ENCODE data around the gene GGCX. TPM values are rescaled to one million over a fixed set of nuclear protein-coding genes. Genes with fewer than 3 reads are reported as not detected.

Gene GGCX
- total and polyA plus RNA-seq, 2 of the 13 experiments (the other 11 are each of a cell fraction or from before 2014, with no cell fraction given) = 72.5 to 103 TPM

DNA sequence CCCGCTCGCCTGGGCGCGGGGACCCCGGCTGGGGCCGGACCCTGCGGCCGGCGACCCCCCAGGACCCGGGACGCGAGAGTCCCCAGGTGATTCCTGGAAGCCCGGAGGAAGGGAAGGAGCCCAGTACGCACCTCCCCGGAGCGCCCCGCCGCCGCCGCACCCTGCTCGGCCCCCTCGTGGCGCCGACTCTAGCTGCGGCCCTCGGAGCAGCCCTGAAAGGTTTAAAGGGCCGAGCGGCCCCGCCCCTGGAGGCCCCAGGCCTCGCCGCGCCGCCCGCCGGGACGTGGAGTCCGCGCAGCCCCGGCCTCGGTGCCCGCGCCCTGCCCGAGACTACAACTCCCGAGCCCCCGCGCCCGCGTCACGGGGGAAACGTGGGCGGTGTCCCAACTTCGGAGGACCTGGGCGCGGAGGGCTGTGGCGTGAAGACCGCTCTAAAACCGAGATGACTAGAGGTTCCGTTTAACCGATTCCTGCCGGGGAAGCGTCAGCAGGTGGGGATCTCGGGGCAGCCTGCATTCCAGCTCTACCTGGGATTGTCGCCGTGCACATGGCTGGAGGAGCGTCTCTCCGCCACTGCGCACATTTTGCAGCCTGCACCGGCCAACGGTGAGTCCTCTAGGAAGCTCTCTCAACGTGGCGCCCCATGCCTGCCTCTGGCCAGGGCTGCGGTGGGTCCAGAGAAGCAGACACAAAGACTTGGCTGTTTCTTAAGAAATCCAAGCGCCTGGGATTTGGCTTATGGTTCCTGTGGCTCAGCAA is 41.4 kb upstream of the GGCX start, which contains the start of gene TMEM150A (continued):
- TF ChIP-seq HES4 (CRISPR knock-in tag; IDR thresholded peaks at IDR 0.05; ENCODE audit: borderline replicate concordance) (no peak), GABPB1 (CRISPR knock-in tag; IDR thresholded peaks at IDR 0.05) (peak; percentile 87), ZNF446 (CRISPR knock-in tag; IDR thresholded peaks at IDR 0.05) (peak; percentile 62; the same call in 1 of the 2 replicates), MBNL3 (CRISPR knock-in tag; conservative IDR thresholded peaks at IDR 0.05) (no peak), ELF3 (CRISPR knock-in tag; IDR thresholded peaks at IDR 0.05) (0 out of 2 replicates have a peak, but pooled peaks have one; percentile 18), PAX8 (CRISPR knock-in tag; IDR thresholded peaks at IDR 0.05; ENCODE audit: borderline replicate concordance) (no peak), ZNF678 (CRISPR knock-in tag; IDR thresholded peaks at IDR 0.05) (no peak), POLR2A (IDR thresholded peaks at IDR 0.05; ENCODE audit: insufficient read depth in 1 of 2, low read depth in 2 of 2, low read length in 2 of 2) (peak in 1 of 2 experiments; percentile 66; a peak in 2 of 4 replicates), CEBPB (IDR thresholded peaks at IDR 0.05; ENCODE audit: borderline replicate concordance, low read depth, low read length) (peak; percentile 29; the same call in 1 of the 2 replicates), ZNF253 (CRISPR knock-in tag; IDR thresholded peaks at IDR 0.05; ENCODE audit: borderline replicate concordance) (no peak; the same call in 1 of the 2 replicates), ZSCAN21 (CRISPR knock-in tag; IDR thresholded peaks at IDR 0.05; ENCODE audit: borderline replicate concordance) (peak; percentile 87; the same call in 1 of the 2 replicates), ZNF143 (CRISPR knock-in tag; IDR thresholded peaks at IDR 0.05) (peak; percentile 91), RARG (CRISPR knock-in tag; IDR thresholded peaks at IDR 0.05; ENCODE audit: low read depth) (no peak), JARID2 (CRISPR knock-in tag; IDR thresholded peaks at IDR 0.05; ENCODE audit: insufficient replicate concordance) (no peak), ZMYM2 (CRISPR knock-in tag; IDR thresholded peaks at IDR 0.05) (no peak), MAFG (CRISPR knock-in tag; IDR thresholded peaks at IDR 0.05) (no peak), ZFP36 (IDR thresholded peaks at IDR 0.05; ENCODE audit: borderline replicate concordance, low read depth, low read length, partially characterized antibody) (no peak), ZNF34 (CRISPR knock-in tag; IDR thresholded peaks at IDR 0.05; ENCODE audit: borderline replicate concordance) (no peak), ZNF354B (CRISPR knock-in tag; IDR thresholded peaks at IDR 0.05) (no peak; the same call in 1 of the 2 replicates), FOXA1 (IDR thresholded peaks at IDR 0.05) (no peak), FOXA1 (CRISPR knock-in tag; IDR thresholded peaks at IDR 0.05) (no peak), TARDBP (CRISPR knock-in tag; IDR thresholded peaks at IDR 0.05) (peak; percentile 85), ZNF331 (CRISPR knock-in tag; IDR thresholded peaks at IDR 0.05) (peak; percentile 52; the same call in 1 of the 2 replicates), RBFOX2 (IDR thresholded peaks at IDR 0.05; ENCODE audit: low read depth, low read length) (peak; percentile 98)
- TF ChIP-seq, protein P1, sequence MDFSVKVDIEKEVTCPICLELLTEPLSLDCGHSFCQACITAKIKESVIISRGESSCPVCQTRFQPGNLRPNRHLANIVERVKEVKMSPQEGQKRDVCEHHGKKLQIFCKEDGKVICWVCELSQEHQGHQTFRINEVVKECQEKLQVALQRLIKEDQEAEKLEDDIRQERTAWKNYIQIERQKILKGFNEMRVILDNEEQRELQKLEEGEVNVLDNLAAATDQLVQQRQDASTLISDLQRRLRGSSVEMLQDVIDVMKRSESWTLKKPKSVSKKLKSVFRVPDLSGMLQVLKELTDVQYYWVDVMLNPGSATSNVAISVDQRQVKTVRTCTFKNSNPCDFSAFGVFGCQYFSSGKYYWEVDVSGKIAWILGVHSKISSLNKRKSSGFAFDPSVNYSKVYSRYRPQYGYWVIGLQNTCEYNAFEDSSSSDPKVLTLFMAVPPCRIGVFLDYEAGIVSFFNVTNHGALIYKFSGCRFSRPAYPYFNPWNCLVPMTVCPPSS (IDR thresholded peaks at IDR 0.05) = no peak
- TF ChIP-seq, protein P2, sequence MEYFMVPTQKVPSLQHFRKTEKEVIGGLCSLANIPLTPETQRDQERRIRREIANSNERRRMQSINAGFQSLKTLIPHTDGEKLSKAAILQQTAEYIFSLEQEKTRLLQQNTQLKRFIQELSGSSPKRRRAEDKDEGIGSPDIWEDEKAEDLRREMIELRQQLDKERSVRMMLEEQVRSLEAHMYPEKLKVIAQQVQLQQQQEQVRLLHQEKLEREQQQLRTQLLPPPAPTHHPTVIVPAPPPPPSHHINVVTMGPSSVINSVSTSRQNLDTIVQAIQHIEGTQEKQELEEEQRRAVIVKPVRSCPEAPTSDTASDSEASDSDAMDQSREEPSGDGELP (IDR thresholded peaks at IDR 0.05; ENCODE audit: borderline replicate concordance, low read depth) = no peak
- TF ChIP-seq, protein P3, sequence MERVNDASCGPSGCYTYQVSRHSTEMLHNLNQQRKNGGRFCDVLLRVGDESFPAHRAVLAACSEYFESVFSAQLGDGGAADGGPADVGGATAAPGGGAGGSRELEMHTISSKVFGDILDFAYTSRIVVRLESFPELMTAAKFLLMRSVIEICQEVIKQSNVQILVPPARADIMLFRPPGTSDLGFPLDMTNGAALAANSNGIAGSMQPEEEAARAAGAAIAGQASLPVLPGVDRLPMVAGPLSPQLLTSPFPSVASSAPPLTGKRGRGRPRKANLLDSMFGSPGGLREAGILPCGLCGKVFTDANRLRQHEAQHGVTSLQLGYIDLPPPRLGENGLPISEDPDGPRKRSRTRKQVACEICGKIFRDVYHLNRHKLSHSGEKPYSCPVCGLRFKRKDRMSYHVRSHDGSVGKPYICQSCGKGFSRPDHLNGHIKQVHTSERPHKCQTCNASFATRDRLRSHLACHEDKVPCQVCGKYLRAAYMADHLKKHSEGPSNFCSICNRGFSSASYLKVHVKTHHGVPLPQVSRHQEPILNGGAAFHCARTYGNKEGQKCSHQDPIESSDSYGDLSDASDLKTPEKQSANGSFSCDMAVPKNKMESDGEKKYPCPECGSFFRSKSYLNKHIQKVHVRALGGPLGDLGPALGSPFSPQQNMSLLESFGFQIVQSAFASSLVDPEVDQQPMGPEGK (CRISPR knock-in tag; IDR thresholded peaks at IDR 0.05) = peak; percentile 60

All from HepG2 (cell line).